Stimulated activated CD4-positive, alpha-beta T cell treated with anti-CD3 and anti-CD28 coated beads, Interleukin-15, amount 100 ng/mL, for 24 hours (primary cell): ENCODE data around the gene CYP27C1.

ENCODE experiments used
- DNase-seq: peaks from one replicate; pipeline ENCODE4 v3.0.0-alpha.2; 2020

Gene CYP27C1

DNA sequence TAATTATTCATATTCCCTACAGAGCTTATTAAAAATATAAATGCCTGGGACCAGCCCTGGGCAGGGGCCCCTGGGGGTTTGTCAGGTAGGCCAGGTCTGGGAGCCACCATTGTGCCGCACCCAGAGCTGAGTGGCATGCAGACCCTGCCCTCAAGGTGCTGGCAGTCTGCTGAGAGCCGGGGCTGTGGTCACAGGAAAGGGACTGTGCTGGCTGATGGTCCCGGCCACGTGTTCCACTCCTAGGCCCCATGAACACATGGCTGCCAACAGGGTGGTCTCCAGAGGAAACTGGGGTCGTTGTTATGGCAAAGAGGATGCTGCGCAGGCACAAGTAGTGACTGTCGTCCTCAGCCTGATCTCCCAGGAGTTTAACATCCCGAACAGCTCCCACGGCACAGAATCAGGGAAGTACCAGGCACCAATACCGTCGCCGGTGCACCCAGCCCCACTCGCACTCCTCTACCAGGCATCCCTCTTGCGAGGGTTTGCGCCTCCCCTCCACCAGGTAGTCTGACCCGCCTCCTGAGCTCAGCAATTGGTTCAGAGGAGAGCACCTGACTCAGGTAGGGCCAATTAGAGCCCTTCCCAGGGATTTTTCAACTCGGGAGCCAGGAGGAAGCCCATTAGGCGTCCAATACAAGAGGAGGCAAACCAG lies 73.9 kb downstream of the CYP27C1 start:
- no peak for DNase-seq

DNA sequence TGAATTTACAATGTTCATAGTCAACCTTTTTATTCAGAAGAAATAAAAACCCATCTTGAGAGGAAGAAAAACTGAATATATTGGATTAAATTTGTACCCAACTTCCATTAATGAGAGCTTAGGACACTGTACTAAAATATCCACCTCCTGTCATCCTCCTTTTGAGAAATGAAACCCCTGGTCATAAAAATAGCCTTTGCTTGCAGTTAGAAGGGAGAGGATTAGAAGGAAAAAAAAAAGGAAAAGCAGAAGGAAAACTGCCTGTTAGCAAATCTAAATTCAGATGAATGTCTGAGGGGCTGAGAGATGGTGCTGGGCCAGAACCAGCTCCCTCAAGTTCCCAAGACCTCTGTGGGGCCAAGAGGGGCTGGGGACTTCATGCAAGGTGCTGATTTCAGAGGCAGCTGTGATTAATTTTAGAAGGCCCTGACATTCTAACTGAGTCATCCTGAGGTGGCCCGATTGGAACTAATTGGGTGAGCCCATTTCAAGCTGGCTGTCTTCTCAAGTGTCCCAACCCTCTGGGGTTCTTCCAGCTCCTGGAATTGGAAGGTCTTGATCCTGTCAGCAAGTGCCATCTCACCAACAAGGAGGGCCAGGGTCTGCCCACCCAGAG lies 74.7 kb downstream of the CYP27C1 start:
- DNase-seq, result no peak

DNA sequence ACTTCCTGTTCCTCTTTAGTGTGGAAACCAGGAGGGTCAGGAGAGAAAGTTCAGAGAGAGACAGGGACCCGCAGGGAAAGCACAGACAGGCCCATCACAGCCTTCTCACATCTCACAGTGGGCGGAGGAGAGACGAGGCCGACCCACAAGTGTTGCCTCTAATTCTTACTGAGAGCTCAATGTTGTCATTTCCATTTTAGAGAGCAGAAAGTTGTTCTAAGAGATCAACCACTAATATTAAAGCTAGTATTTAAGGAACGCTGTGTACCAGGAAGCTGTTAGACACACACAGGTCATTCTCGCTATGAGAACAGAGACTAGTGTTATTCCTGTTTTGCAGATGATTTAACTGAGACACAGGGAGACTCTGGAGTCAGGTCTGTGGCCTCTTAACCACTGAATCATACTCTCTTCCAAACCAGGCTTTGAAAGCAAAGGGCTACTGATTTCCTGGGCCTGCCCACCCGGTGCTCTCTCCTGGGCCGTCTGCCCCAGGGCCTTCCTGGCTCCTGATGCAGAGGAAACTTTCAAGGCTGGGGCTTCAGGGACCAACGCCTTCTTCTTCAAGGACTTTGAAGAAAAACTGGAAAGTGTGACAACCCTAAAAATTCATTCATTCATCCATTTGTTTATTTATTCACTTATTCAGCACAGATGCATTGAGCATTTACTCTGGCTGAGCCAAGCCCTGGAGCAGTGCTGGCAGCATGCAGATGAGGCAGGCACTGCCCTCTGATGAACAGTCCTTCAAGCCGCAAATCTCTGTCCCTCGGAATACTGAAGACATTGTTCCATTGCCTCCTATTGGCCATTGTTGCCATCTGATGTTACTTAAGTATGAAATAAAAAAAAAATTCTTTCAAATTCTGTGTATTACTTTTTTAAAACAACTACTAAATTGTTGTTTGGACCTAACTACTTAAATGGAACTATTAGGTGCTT lies 76.0 kb downstream of the CYP27C1 start:
- DNase-seq, result no peak

DNA sequence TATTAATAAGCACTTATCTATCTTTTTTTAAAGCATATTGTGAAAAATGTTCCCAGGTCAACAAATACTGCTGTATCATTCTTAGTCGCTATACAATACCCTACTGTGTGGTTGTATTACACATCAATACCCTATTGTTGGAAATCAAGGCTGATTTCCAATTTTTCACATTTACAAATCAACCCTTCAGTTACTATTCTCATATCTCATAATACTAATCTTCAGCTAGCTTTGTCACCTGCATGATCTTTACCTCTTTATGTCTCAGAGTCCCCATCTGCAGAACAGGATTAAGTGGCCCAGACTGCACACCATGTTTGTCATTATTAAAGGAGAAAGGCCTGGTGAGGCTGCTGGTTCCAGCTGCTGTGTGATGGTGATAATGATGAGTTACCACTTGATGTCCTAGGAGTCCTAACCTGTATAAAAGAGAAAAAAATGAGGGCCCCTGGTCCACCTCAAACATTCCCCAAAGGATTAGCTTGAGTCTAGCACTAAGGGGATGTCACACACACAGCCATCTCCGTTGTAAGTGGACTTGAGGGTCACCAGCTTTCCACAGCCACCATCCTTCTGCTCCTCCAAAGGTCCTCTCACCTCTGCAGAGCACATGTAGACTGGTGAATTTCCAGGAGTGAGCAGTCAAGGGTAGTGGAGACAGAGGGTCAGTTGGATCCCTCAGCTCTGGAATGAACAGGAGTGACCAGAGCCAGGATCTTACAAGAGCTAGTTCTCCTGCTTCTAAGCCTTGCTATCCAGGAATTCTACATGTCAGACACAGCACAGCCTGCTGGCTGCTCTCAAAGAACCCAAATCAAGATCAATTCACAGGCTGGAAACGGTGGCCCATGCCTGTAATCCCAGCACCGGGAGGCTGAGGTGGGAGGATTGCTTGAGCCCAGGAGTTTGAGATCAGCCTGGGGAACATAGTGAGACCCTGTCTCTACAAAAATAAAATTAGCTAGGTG lies 77.2 kb downstream of the CYP27C1 start:
- no peak for DNase-seq

DNA sequence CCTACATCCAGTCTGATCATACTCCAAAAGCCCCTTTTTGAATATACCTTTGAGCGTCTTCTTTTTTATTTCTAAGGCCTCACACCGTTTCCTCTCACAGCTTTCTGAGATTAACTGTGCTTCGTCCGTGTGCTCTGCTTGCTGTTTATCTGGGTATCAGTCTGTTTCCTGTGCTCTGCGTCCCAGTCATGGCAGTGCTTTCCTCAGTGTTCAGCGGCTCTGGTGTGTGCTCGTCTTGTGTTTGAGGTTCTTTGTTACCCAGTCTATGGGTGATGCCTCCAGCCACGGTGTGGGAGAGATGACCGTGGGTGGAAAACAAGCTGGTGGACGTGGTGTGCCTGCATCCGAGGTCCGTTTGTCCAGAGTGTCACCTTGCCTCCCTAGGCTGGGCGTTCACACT lies 79.6 kb downstream of the CYP27C1 start:
- no peak for DNase-seq

DNA sequence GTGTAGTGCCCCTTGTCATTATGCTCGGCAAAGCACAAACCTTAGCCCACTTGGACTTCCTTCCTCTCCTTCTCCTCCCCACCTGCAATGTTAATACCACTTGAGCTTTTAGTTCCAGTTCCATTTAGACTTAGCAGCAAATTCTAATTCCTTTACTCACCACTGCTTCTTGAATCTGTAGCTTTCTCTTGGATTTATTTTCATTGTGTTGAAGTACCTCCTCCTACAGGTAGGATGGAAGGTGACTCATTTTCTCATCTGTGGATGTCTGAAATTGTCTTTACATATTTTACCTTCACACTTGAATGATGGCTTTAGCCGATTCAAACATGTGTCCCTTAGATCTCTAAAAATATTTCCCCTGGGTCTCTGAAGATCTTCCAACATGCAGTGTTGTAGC lies 80.3 kb downstream of the CYP27C1 start:
- no peak for DNase-seq

DNA sequence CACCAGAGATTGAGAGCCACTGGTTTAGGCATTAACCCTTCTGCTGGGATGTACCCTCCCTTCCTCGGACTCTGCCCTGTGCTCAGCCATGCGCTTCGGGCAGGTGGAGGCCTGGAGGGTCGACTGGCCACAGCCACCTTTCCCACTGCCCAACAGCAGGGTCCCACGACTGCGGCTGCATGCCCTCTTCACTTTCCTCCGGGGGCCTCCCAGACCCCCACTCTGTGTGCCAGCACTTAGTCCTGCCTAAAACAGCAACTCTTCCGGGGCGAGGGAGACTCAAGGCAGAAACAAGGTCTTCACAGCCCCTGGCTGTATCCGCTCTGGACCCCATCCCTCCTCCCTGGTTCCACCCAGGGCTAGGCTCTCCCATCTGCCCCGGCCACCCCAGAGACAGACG lies 81.8 kb downstream of the CYP27C1 start:
- no peak for DNase-seq

DNA sequence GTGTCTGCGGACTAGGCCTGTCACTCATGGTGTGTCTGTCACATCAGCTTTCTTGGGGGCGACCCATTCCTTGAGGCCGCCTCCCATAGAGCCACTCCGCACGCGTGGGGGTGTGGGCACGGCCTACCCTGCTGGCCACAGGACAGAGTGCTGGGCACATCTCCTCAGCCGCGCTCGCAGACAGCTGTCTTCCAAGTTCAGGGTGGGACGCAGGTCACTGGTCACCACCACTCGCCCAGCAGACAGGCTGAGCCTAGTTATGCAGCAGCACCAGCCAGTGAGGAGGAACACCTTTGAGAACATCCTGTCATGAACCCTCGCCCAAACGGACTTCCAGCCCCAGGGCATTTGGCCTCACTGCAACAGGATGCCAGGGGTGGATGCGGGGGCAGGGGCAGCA lies 82.4 kb downstream of the CYP27C1 start:
- no peak for DNase-seq

DNA sequence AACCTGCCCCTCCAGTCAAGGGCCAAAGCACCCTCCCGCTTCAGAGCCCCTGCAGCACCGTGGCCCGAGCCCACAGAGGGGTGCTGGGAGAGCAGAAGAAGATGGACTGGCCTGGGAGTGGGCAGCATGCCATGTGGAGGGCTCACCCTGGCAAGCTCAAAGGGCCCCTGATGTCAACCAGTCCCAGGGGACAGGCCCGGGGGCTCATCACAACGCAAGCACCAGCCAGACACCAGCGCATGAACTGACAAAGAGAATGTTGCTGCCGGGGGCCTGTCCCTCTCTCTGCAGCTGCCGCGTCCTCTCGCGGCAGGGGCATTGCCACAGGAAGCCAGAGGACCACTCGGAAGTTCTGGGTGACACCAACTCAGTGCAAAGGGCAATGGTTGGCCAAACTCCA lies 82.9 kb downstream of the CYP27C1 start:
- DNase-seq, result no peak

DNA sequence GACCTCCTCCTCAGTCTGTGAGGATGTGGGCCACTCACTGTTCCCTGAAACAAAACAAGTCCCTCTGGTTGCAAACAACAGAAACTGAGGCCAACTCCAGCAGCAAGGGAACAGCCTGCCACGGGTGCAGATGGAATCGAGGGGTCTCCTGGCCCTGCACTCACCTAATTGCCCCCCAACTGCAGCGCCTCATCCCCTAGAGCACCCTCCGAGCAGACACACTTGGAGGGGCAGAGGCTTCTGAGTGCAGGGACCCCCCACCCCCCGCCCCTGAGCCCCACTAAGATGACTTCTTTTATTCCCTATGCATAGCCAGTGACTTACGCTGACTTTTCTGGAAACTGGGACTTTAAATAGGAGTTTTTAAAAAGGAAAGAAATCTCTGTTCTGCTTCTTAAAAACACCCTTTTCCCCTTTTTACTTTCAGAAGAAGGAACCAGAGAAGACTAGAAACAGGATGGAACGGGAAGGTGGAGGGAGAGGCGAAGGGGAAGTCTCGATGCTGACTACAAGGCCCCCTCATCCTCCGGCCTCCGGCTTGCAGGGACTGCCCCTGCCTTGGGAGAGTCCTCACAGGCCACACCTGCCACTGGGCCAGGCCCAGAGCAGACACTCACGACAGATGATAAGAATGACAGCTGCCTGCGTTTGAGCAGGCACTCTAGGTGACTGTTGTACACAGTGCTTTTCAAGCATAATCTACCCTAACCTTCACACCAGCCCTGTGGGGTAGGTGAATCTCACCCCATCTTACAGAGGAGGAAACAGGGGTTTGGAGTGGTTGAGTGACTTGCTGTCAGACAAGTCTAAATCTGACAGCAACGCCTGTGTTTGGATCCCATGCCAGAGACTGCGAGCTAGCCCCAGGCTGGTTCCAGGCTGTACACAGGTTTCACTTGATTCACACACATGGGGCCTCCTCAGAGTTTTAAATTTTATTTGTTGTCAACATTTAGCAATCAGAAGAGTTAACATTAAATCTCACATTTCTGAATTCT lies 85.0 kb downstream of the CYP27C1 start:
- DNase-seq, result no peak

DNA sequence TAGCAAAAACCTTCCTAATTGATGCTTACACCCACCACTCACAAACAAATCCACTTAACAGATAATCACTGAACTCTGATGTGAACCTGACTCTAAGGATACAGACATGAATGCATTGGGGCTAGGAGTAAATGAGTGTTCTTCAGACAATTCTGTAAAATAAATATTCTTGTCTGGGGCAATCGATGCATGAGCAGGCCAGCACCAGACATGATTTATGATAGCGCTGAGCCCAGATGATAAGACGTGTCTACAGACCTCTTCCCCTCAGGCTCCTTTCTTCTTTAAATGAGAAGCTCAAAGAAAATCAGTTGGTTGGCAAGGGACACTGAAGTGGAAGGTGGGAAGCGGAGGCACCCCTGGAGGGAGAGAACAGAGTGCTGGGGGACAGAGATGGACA lies 85.9 kb downstream of the CYP27C1 start:
- DNase-seq, result no peak
